Hematopoietic multipotent progenitor cell treated with erythropoietin and hydrocortisone succinate and interleukin-3 and kit ligand, for 17 days (in vitro differentiated cells): ENCODE measurements around the gene SLC6A17.

Experiments
- DNase-seq: peaks from one replicate; pipeline ENCODE4 v3.0.0-alpha.2; 2015; ENCODE audit warnings: low spot score

Gene SLC6A17

DNA sequence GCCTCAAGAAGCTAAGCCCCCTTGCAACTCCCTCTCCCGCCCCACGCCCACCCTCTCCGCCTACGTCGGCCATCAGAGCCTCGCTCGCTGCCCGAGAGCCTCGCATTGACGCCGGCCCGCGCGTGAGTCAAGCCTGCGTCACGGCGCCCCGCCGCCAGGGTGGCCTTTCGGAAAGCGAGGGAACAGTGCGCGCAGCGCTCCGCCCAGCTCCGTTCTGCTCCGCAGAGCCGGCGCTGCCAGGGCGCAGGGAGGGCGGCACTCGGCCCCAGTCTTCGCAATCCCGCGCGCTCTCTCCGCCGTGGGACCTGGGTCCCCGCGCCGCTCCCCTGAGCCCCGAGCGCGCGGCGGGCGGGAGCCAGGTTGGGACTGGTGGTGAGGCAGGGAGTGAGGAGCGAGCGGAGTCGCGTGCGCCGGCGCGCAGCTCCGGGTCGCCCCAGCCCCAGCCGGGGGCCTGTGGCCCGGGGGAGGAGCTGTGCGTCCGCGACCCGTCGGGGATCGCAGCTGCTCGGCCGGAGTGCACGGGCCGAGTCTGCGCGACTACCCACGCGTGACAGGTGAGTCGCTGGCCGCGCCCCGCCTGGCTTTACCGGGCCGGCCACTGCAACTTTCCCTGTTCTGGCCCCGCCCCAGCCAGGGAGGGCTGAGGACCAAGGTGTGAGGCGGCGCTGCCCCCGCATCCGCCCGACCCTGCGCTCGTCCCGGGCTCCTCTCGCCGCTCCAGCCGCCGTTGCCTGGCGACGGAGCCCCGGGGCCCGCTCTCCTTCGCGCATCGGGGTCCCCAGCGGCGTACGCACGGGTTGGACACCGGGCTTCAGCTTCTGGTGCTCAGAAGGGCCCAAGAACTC is at the start of gene SLC6A17:
TSS of gene SLC6A17 (plus strand) at position 165 of the 845 bp plus-strand sequence. CDS start 16,436 bp downstream, outside the sequence.
- no peak for DNase-seq

DNA sequence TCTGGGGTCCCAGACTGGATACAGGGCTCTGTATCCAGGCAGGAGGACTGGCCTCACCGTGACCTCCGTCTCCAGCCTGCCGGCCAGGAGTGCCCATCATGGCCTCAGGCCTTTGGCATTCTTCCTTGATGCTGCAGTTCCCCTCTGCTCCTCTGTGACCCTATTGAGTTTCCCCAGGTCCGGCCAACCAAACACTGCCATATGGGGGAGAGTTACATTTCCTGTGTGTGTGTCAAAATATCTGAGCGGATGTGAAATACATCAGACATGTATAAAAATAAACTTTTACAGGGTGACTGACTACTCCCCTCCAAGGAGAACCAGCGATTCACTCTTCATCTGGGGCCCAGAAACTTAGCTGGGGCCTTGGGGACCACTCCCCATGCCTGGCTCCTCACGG is 48.2 kb upstream of the SLC6A17 start:
- no peak for DNase-seq

DNA sequence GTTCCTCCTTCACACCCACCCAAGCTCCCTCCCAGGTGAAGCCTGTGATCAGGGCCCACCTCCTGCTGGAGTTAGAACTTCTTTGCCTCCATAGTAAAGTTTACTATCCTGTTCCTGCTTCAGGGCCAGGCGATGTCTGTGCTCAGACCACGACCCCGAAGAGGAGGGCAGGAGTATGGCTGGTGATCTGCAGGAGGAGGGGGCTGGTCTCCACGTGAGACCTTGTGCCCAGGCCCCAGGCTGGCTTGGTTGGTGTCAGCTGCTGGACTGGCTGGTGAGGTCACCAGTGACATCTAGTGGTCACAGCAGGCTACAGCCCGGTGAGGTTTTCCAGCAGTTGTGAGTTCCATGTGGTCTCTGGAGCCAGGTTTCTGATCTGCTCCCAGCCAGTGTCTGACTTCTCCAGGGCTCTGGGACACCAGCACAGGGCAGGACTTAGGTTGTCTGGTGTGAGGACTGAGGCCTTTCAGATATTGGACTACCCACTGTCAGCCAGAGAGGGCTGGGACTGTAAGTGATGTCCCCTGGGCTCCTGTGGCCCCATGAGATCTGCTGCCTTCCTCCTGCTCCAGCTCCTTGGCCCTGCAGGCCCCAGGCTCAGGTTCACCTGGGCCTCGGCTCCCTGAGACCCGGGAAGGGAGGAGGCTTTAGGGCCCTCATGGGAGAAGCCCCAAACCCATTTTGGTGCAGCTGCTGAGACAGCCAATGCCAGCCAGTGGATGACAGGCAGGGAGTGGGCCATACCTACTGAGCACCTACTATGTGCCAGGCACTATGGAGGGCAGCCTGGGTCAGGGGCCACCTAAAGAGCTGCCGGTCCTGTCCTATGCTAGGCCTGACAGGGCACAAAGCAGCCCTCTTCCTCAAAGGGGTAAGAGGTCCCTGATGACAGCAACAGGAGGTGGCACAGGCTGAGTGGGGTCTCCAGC is 44.0 kb upstream of the SLC6A17 start:
- DNase-seq = peak; percentile 51

DNA sequence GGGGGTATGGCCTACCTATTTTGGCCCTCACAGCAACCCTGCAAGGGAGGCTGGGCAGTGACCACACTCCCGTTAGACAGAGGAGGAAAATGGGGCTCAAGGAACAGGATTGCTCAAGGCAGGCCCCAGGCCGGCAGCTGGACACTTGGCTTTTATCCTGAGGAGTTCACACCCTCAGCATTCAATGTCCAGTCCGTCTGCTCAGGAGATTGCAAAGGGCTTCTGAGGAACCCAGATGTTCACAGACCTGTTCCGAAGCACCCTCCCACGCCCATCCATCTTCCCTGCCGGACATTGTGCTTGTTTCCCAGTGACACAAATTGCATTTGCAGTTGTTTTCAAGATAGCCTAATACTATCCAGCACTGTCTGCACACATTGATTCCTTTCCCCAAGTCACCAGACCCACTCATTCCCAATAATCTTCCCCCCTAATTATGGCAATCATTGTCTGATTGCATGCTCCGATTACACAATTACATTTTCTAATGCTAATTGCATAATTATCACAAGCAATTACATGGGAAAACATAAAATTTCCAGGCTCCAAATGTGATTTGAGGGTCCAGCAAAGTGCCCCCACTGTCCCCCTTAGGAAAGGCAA is 42.3 kb upstream of the SLC6A17 start:
- no peak for DNase-seq

DNA sequence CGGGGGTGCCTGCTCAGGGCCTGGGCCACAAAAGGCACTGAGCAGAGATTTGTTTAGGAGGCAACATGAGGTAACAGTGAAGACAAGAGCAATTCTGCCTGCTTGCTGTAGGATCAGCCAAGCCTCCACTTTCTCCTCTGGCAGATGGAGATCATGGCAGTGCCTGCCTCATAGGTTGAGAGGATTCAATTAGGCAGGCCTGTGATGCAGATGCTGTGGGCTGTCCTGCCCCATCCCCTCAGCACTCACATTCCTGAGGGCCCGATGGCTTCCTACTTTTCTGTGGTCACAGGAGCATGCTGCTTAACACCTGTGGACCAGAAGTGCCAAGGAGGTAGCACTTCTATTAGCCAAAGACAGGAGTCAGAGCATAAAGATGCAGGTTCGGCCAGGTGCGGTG is 39.2 kb upstream of the SLC6A17 start:
- no peak for DNase-seq

DNA sequence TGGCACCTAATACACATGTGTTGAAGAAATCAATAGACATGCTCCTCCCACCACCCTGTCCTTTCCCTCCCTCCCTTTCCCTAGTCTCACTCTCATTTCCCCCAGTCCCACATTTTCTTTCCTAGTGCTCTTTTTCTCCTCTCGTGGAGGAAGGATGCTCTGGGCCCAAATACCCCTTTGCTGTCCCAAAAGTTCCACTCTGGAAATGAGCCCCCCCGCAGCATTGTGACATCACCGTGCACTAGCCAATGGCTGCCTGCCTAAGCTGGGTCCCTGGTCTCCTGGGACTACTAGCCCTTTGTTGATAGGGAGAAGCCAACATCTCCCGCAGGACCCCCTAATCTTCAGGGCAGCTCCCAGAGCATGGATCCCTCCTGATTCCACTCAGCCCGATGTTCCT is 38.2 kb upstream of the SLC6A17 start, which contains the start of gene UBL4B:
TSS of gene UBL4B (plus strand) at position 301 of the 400 bp plus-strand sequence. CDS start at position 393, 92 bp downstream.
- DNase-seq = no peak

DNA sequence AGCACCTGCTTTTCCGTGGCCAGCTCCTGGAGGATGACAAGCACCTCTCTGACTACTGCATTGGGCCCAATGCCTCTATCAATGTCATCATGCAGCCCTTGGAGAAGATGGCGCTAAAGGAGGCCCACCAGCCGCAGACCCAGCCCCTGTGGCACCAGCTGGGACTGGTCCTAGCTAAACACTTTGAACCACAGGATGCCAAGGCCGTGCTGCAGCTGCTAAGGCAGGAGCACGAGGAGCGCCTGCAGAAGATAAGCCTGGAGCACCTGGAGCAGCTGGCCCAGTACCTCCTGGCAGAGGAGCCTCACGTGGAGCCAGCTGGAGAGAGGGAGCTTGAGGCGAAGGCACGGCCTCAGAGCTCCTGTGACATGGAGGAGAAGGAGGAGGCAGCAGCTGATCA is 37.6 kb upstream of the SLC6A17 start:
- no peak for DNase-seq

DNA sequence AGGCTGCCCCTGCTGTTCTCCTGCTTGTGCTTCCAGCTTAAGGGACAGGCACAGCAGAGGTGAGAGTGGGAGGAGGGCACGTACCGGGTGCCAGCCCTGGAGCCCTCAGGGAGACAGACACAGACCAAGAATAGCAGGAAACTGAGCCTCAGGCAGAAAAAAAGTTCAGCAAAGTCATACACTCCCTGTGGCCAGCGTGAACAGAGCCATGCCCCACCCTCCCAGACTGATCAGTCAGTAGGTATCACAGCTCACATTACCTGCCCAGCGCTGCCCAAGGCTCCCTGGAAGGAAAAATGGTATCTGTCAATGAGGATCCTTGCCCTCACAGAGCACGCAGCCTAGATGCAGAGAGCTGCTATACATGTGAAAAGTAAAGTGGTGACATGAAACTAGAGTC is 36.7 kb upstream of the SLC6A17 start:
- DNase-seq = no peak

DNA sequence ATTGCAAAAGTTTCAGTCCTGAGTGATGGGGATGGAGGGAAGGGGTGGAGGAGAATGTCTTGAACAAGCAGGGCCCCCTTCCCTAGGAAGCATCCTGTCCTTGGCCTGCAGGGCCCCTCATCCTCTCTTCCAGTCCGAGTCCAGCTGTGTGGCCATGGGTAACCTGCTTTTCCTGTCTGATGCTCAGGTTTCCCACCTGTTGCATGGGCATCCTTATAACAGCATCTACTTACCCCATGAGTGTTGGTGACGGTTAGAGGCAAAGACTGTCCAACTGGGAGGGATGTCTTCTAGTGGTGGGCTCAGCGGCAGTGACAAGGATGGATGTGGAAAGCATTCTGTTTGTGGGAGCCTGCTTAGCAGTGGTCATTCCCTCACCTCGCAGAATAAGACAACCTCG is 36.1 kb upstream of the SLC6A17 start:
- no peak for DNase-seq

DNA sequence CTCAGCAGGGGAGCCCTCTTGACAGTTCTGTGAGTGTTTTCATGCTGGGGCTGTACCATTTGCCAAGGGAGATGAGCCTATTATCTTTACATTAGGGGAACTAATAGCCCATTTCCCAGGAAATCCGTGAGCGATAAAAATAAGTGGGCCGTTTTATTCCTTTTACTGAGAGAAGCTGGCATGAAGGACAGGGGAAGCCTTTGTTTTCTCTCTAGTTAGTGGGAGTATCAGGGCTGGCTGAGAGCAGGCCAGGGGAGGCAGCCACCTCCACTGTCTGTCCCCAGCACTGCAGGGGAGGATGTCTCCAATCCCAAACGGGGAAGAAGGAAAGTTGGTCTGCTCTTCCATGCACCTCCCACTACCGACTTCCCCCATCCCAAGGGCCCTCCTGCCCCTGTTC is 35.5 kb upstream of the SLC6A17 start:
- no peak for DNase-seq

DNA sequence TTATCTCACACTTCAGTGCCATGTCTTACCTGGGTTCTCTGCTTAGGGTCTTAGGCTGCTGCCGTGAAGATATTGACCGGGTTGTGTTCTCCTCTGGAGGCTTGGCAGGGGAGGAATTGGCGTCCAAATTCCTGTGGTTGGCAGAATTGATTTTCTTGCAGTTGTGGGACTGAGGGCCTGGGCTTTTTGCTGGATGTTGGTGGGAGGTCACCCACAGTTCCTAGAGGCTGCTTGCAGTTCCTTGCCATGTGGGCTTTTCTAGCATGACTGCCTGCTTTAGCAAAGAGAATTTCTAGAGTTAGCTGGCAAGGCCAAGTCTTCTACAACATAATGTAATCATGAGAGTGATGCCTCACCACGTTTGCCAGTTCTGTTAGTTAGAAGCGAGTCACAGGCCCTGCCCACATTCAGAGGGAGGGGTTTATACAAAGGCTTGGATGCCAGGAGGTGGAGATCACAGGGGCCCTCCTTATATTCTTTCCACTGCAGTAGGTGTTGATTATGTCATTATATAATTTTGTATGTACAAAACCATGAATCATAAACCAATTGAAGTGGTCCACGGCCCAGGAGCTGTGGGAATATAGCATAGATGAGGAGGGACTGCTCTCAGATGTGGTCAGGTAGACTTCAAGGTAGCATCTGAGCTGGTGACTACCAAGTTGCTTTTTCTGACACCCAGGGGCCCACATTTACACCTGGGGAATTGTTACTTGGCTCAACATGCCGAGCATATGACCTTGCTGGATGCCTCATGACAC is 31.5 kb upstream of the SLC6A17 start:
- no peak for DNase-seq

DNA sequence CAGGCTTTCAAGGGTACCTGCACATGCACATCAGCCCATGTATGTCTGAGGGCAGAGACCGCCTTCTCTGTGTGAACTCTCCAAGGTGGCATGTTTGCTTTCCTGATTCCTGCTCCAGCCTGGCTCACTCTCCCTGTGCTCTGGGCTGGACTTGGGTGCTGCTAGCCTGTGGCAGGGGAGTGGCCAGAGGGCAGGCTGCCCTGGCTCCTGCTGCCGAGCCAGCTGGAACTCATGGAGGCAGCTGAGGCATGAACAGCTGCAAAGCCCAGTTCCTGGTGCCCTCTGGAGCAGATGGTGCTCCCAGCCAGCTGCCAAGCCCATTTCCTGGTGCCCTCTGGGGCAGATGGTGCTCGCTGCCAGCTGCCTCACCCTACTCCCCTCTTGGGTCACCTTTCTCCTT is 30.5 kb upstream of the SLC6A17 start:
- no peak for DNase-seq

DNA sequence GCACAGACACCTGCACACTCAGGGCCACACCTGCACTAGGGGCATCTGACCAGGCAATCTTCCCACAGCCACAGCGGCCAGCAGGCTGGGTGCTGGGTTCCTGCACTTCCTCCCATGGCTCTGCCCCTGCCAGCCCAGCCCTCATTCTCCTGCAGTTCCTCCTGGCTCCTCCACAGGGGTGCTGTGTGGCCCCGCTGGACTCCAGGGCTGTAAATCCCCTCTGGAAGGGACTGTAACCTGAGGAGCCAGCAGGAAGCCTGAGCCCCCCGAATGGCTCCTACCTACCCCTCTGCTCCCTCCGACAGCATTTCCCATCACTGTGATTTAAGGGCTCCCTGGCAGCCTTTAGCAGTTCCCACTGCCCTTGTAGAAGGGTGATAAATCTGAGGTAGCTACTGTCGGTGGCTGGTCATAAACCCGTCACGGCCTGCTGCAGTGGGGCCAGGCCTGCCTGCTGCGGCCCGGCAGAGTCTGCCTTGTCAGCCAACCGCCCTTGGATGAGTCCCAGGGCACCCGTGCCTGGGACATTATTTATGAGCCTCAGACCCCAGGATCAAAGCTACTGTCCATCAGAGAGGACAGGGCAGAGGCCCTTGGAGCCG is 29.2 kb upstream of the SLC6A17 start:
- no peak for DNase-seq

DNA sequence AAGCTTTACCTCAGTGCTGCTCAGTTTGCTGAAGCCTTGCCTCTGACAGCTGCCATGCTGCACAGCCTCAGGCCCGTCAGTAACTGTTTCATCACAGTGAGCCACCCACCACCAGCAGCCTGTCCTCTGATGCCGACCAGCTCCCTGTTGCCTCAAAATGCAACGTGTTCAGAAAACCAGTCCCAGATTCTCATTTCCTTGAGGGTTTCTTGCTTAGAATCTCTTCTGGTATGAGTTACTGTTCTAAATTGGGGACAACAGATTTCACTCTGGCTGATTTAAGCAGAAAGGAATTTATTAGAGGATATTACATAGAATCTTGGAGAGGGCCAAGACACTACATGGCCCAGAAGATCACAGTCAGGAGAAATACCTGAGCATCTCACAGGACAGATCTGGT is 27.1 kb upstream of the SLC6A17 start:
- DNase-seq = no peak

DNA sequence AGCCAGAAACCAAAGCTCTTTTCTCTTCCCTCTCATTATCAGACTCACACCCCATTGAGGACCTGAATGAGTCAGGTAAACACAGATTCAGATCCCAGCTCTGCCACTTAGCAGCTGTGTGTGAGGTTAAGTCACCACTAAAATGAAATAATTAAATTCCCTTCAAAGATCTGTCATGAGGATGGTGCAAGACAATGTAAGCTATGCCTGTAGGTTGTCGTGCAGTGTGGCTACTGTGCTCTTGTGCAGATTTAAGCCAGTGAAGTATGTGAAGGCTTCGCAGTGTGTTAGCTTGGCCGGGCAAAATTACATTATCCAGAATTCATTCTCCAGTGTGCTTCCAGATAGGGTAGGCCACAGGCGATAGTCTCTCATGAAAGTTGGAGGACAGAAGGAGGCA is 24.5 kb upstream of the SLC6A17 start:
- no peak for DNase-seq

DNA sequence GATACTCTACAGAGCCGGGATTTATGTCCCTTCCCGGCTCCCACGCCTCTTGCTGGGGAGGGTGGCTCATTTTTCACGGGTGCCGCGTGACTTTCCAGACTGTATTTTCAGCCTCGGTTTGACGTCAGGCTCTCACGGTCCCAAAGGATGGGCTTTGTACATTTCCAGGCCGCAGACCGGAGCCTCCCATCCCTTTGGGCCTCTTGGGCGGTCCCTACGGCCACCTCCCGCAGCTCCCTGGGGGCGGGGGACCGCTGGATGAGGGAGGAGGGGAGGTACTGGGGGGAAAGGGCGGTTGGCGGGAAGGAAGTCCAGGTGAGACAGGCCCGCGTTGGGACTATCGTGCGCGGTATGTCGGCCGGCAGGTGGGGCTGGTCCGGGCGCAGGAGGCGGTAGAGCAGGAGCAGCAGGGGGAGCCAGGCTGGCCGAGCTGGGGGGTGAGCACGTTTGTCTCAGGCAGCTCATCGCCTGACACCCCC is 20.1 kb upstream of the SLC6A17 start:
- DNase-seq = no peak

DNA sequence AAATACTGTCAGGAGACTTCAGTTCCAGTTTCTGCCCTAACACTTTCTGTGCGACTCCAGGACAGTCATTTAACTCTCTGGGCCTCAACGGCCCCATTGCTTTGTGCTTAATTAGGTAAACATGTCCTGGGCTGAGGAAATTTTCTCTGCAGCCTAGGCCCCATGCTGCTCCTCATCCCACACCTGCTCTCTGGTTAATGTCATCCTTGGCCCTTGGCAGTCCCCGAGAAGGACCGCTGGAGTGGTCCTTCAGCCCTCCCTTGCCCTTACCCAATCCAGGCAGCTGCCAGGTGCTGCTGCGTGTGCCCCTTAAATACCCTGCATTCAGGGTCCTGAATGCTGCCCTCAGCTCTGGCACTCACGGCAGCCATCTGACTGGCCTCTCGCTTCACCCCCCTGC is 19.3 kb upstream of the SLC6A17 start:
- no peak for DNase-seq

DNA sequence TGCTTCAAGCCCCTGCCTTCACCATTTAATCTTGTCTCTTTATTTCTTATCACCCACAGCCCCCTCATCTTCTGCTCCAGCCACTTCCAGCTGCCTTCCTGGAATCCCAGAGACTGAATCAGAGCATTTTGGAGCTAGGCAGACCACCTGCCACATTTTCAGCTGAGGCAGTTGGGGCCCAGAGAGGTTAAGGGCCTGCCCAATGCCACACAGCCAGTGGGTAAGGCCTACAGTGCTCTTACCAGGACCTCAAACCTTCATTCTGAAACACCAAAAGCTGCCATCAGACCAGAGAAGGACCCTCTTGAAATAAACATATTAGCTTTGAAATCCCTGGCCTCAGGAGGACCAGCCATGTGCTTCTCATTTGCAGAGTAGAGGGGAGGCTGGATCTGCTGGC is 17.6 kb upstream of the SLC6A17 start:
- no peak for DNase-seq

DNA sequence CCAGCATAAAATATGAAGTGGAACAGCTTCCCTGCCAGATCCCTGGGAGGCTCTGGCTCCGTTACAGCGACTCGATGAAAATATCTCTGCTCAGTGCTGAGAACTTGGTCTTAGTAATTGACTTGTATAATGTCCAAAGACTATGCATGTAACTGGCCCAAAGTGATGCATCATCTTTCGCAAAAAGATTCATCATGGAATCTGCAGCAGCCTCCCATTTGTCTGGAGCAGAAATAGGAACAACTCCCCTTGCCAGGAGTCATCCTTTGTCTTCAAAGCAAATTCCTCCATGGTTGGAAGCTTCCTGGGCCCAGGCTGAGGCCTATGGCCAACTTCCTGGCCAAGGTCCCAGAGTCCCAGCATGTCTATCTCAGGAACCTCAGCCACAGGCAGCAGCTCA is 16.9 kb upstream of the SLC6A17 start:
- no peak for DNase-seq

DNA sequence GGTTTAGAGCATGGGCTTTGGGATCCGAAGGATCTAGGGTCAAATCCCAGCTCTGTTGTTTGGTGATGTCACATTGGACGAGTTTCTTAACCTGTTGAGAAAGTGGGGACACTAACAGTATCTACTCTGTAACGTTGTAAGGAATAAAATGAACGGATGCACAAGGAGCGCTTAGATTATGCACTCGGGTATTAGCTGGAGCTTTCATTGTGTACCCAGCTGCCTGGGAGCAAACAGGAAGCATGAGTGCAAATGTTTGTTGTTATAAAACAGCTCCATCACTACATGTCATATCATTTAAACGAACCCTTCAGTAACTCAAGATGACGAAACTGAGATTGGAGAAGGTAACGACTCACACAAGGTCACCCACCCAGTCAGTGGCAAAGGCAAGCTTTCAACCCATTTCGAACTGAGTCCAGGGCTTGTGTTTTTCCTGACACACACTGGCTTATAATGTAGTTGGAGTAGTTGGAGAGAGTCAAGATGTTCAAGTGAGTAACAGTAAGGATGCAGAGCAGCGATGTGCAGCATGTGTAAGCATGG is 16.2 kb upstream of the SLC6A17 start:
- no peak for DNase-seq

DNA sequence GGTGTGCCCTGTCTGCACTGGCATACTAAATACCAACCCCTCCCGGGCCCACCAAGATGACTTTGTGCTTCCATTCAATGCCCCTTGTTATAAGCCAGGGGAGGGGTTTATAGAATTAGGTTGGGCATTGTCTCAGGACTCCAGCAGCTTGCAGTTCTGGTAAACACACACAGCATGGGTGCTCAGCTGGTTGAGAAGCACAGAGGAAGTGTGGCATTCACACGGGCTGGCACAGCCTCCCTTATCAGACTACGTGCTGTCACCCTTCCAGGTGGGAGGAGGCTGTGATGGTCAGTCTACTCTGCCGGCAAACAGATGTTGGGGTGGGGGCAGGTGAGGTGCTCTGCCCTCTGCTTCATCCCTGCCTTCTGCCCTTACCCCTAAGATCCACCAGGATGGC is 15.0 kb upstream of the SLC6A17 start:
- no peak for DNase-seq
